ENCODE results near the gene NFIC.

GRCh38 chr19:3411636-3412035 is 45.3 kb downstream of the NFIC start:
- TF ChIP-seq POLR2AphosphoS5 (IDR thresholded peaks at IDR 0.05), result no peak
- TF ChIP-seq, protein P1, sequence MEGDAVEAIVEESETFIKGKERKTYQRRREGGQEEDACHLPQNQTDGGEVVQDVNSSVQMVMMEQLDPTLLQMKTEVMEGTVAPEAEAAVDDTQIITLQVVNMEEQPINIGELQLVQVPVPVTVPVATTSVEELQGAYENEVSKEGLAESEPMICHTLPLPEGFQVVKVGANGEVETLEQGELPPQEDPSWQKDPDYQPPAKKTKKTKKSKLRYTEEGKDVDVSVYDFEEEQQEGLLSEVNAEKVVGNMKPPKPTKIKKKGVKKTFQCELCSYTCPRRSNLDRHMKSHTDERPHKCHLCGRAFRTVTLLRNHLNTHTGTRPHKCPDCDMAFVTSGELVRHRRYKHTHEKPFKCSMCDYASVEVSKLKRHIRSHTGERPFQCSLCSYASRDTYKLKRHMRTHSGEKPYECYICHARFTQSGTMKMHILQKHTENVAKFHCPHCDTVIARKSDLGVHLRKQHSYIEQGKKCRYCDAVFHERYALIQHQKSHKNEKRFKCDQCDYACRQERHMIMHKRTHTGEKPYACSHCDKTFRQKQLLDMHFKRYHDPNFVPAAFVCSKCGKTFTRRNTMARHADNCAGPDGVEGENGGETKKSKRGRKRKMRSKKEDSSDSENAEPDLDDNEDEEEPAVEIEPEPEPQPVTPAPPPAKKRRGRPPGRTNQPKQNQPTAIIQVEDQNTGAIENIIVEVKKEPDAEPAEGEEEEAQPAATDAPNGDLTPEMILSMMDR (IDR thresholded peaks at IDR 0.05), result no peak

All from gastroesophageal sphincter (tissue), 3 donors.